Ishikawa (cell line): Measurements from ENCODE around the gene NUP205.

Experiments used
- EGR1 ChIP-seq: IDR thresholded peaks from 2 replicates; pipeline ENCODE4 v1.6.1; 2012
- EP300 ChIP-seq: IDR thresholded peaks from 2 replicates; pipeline ENCODE4 v1.6.1; 2012; ENCODE audit warnings: borderline replicate concordance
- RAD21 ChIP-seq: IDR thresholded peaks from 2 replicates; pipeline ENCODE4 v1.6.1; 2012; ENCODE audit warnings: low read depth
- TAF1 ChIP-seq: IDR thresholded peaks from 2 replicates; pipeline ENCODE4 v1.6.1; 2012; ENCODE audit warnings: low read depth, mild to moderate bottlenecking
- TEAD4 ChIP-seq: IDR thresholded peaks from 2 replicates; pipeline ENCODE4 v1.6.1; 2012
- ZBTB7A ChIP-seq: IDR thresholded peaks from 2 replicates; pipeline ENCODE4 v1.6.1; 2012; ENCODE audit warnings: low read depth
- TF ChIP-seq, protein P1 (sequence below): IDR thresholded peaks from 2 replicates; pipeline ENCODE4 v1.6.1; 2012

DNA sequence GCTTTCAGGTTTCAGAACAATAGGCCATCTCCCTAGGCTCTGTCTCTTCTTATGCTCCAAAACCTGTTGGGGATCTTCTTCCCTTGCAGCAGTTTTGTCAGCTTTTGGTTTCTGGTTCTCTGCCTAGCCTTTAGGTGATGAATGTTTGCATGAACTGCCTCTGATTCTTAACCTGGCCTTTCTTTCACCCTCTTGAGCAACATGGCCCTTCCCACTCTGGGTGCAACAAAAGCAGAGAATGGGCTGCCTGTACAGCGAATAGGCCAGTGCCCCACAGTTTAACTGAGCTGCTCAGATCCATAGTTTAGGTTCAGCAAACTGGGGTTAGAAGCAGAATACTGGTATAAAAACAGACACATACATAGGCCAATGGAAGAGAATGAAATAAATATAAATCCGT, 18.1 kb upstream of the NUP205 start:
- TF ChIP-seq ZBTB7A (no peak), EP300 (no peak), TAF1 (no peak), TEAD4 (no peak), EGR1 (no peak), RAD21 (no peak)
- TF ChIP-seq, protein P1, sequence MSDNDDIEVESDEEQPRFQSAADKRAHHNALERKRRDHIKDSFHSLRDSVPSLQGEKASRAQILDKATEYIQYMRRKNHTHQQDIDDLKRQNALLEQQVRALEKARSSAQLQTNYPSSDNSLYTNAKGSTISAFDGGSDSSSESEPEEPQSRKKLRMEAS = no peak
